ENCODE data around the gene DGKH.

- TF ChIP-seq CTCF (IDR thresholded peaks at IDR 0.05) (no peak), ZFX (IDR thresholded peaks at IDR 0.05; ENCODE audit: borderline replicate concordance) (no peak)
Measured at GRCh38 chr13:42239644-42240043, 191.2 kb downstream of the DGKH start.
